K562 (cell line): Measurements from ENCODE around the gene LAIR2. TPM values are rescaled to one million over a fixed set of nuclear protein-coding genes. Genes with fewer than 3 reads are reported as not detected.

Experiments
- ARID1B ChIP-seq: fragments of 450-650 bp; IDR thresholded peaks from 2 replicates; pipeline ENCODE4 v1.6.1; 2016; ENCODE audit warnings: antibody characterized with exemption, mild to moderate bottlenecking, inconsistent platforms
- BHLHE40 ChIP-seq: IDR thresholded peaks from 2 replicates; pipeline ENCODE4 v1.6.1; 2011; ENCODE audit warnings: low read length, improper control_type of control experiment
- CREB1 ChIP-seq, 2 experiments: sonication (generic) in 1 of 2; formaldehyde crosslinking in 1 of 2; IDR thresholded peaks; 2 replicates each; pipeline versions ENCODE4 v1.6.1 to v1.8.0; 2012 to 2022; ENCODE audit warnings: inconsistent platforms in 1 of 2, mild to moderate bottlenecking in 1 of 2, missing genetic modification reagents in 1 of 2, moderate library complexity in 1 of 2
- KDM1A ChIP-seq, 2 experiments: fragments of 450-650 bp; IDR thresholded peaks; 2 replicates each; pipeline ENCODE4 v1.6.1; 2016; ENCODE audit warnings: mild to moderate bottlenecking in 2 of 2
- LCOR ChIP-seq: sonication (generic); formaldehyde crosslinking; IDR thresholded peaks from 2 replicates; pipeline ENCODE4 v1.8.0; 2022; ENCODE audit warnings: mild to moderate bottlenecking, missing genetic modification reagents
- MLLT1 ChIP-seq, 2 experiments: fragments of 450-650 bp; IDR thresholded peaks; 2 replicates each; pipeline ENCODE4 v1.6.1; 2016
- PHTF2 ChIP-seq: fragments of 250-450 bp; sonication (Bioruptor Pico); IDR thresholded peaks from 2 replicates; pipeline ENCODE4 v1.5.0; 2021; ENCODE audit warnings: mild to moderate bottlenecking
- PYGO2 ChIP-seq: fragments of 450-650 bp; IDR thresholded peaks from 2 replicates; pipeline ENCODE4 v1.6.1; 2016; ENCODE audit warnings: mild to moderate bottlenecking, missing genetic modification characterization, moderate library complexity, missing compliant biosample characterization
- RBBP5 ChIP-seq: fragments of 200-600 bp; sonication (generic); IDR thresholded peaks from 2 replicates; pipeline ENCODE4 v1.6.1; 2012; ENCODE audit warnings: borderline replicate concordance, mild to moderate bottlenecking, low read length, control low read depth, inconsistent platforms; ENCODE audit not compliant: insufficient read depth, poor library complexity, severe bottlenecking
- SMAD1 ChIP-seq: fragments of 150-350 bp; IDR thresholded peaks from 2 replicates; pipeline ENCODE4 v1.6.1; 2014; ENCODE audit warnings: low read length, low read depth; ENCODE audit not compliant: partially characterized antibody
- SMARCB1 ChIP-seq: IDR thresholded peaks from 2 replicates; pipeline ENCODE4 v1.6.1; 2011; ENCODE audit warnings: improper control_type of control experiment, low read depth; ENCODE audit not compliant: insufficient read length
- TAF1 ChIP-seq: IDR thresholded peaks from 2 replicates; pipeline ENCODE4 v1.6.1; 2011; ENCODE audit warnings: mild to moderate bottlenecking, low read length, moderate library complexity; ENCODE audit not compliant: insufficient read depth, control insufficient read depth, severe bottlenecking; ENCODE audit errors: extremely low read depth
- ZNF282 ChIP-seq: sonication (generic); formaldehyde crosslinking; IDR thresholded peaks from 2 replicates; pipeline ENCODE4 v1.8.1; 2023; ENCODE audit warnings: missing genetic modification reagents
- ZNF639 ChIP-seq, 2 experiments: fragments of 200-800 bp in 1 of 2; sonication (Bioruptor generic) in 1 of 2; sonication (generic) in 1 of 2; formaldehyde crosslinking in 1 of 2; IDR thresholded peaks in 1 of 2; conservative IDR thresholded peaks in 1 of 2; 2 replicates each; pipeline versions ENCODE4 v1.5.0 to v1.6.1; 2016 to 2020; ENCODE audit warnings: missing compliant biosample characterization in 1 of 2, missing genetic modification characterization in 1 of 2, missing genetic modification reagents in 1 of 2
- polyA plus RNA-seq, 8 experiments: library from polyadenylated mRNA; depleted of rRNA in 4 of 8; stranded (reverse) in 5 of 8; unstranded in 3 of 8; fragments of >200 nt; fragmentation: Nextera tagmentation in 2 of 8; fragmentation: Illumina TruSeq in 1 of 8; extraction: Ambion mirVana in 2 of 8; extraction: Trizol in 1 of 8; gene quantifications; 2 replicates each; pipeline versions ENCODE4 v1.2.1 to v1.2.3, GENCODE V29; 2011 to 2014; ENCODE audit warnings: inconsistent platforms in 1 of 8, missing spikeins in 1 of 8
- total RNA-seq, 7 experiments: library from RNA; depleted of rRNA in 6 of 7; stranded (reverse); fragments of >200 nt in 6 of 7; fragmentation: Illumina TruSeq in 2 of 7; extraction: Trizol in 2 of 7; gene quantifications; 2 replicates each; pipeline versions ENCODE4 v1.2.1 to v1.2.3, GENCODE V29; 2011 to 2021; ENCODE audit warnings: low replicate concordance in 1 of 7
- TF ChIP-seq, protein P1 (sequence below), 2 experiments: fragments of 150-350 bp in 1 of 2; IDR thresholded peaks; 2 replicates each; pipeline ENCODE4 v1.6.1; 2012 to 2016; ENCODE audit warnings: low read depth in 2 of 2, low read length in 2 of 2, mild to moderate bottlenecking in 1 of 2, moderate library complexity in 1 of 2
- TF ChIP-seq, protein P2 (sequence below): fragments of 250-450 bp; sonication (Bioruptor Pico); IDR thresholded peaks from 2 replicates; pipeline ENCODE4 v1.8.0; 2021; ENCODE audit warnings: borderline replicate concordance, mild to moderate bottlenecking, moderate library complexity; ENCODE audit not compliant: poor library complexity, severe bottlenecking

The LAIR2 gene
- total and polyA plus RNA-seq, 9 of the 15 experiments (the other 6 are each of a cell fraction or from before 2014, with no cell fraction given): not detected

DNA sequence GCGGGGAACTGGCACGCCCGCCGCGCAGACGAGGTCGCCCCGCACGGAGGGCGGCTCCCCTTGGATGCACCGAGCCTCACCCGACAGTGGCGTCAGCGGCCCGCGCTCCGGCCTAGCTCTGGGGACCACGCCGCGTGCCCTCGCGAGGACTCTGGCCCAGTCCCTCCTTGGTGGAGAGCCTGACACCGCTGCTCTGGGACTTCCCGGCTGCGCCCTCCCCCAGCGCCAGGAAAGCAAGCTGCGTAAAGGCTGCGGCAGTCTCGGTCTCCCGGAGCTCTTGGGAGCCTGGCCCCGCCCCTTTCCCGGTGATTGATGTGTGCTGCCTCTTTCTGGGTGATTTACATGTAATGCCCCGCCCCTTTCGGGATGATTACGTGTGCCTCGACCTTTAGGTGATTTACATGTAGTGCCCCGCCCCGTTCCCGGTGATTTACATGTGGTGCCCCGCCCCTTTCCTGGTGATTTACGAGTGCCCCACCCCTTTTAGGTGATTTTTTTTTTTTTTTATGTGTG, 39.0 kb upstream of the LAIR2 start, which contains the start of gene LENG9 (continued):
- TF ChIP-seq, protein P1, sequence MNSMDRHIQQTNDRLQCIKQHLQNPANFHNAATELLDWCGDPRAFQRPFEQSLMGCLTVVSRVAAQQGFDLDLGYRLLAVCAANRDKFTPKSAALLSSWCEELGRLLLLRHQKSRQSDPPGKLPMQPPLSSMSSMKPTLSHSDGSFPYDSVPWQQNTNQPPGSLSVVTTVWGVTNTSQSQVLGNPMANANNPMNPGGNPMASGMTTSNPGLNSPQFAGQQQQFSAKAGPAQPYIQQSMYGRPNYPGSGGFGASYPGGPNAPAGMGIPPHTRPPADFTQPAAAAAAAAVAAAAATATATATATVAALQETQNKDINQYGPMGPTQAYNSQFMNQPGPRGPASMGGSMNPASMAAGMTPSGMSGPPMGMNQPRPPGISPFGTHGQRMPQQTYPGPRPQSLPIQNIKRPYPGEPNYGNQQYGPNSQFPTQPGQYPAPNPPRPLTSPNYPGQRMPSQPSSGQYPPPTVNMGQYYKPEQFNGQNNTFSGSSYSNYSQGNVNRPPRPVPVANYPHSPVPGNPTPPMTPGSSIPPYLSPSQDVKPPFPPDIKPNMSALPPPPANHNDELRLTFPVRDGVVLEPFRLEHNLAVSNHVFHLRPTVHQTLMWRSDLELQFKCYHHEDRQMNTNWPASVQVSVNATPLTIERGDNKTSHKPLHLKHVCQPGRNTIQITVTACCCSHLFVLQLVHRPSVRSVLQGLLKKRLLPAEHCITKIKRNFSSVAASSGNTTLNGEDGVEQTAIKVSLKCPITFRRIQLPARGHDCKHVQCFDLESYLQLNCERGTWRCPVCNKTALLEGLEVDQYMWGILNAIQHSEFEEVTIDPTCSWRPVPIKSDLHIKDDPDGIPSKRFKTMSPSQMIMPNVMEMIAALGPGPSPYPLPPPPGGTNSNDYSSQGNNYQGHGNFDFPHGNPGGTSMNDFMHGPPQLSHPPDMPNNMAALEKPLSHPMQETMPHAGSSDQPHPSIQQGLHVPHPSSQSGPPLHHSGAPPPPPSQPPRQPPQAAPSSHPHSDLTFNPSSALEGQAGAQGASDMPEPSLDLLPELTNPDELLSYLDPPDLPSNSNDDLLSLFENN (IDR thresholded peaks at IDR 0.05; ENCODE audit: low read depth in 2 of 2, low read length in 2 of 2): no peak
- TF ChIP-seq ZNF639 (CRISPR knock-in tag; conservative IDR thresholded peaks at IDR 0.05 in 1 of 2, IDR thresholded peaks at IDR 0.05 in 1 of 2) (peak in 1 of 2 experiments; percentile 78; a peak in 2 of 4 replicates), RBBP5 (no peak), TAF1 (peak; percentile 48), CREB1 (IDR thresholded peaks at IDR 0.05) (no peak), CREB1 (CRISPR knock-in tag; IDR thresholded peaks at IDR 0.05) (peak; percentile 30; the same call in 1 of the 2 replicates), MLLT1 (IDR thresholded peaks at IDR 0.05) (no peak), LCOR (no peak), SMARCB1 (no peak), ARID1B (no peak), ZNF282 (CRISPR knock-in tag) (0 out of 2 replicates have a peak, but pooled peaks have one; percentile 13), PHTF2 (CRISPR knock-in tag) (no peak), BHLHE40 (no peak), KDM1A (IDR thresholded peaks at IDR 0.05) (no peak), PYGO2 (tag) (no peak), SMAD1 (no peak)
- TF ChIP-seq, protein P2, sequence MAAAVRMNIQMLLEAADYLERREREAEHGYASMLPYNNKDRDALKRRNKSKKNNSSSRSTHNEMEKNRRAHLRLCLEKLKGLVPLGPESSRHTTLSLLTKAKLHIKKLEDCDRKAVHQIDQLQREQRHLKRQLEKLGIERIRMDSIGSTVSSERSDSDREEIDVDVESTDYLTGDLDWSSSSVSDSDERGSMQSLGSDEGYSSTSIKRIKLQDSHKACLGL (CRISPR knock-in tag): no peak
- TF ChIP-seq, all 486 proteins: peak for 51
